GM19397 (cell line): ENCODE data around the gene KCNH1.
"Not testable (repeated sequence)": the region's sequence is repeated elsewhere in the genome, so short reads cannot be mapped to it uniquely, and the experiment has no call there.

Experiments used
- ATAC-seq: cut with Tn5 transposase; IDR thresholded peaks from one replicate; pipeline ENCODE4 v1.9.1; 2021; ENCODE audit warnings: mild to moderate bottlenecking, moderate library complexity; ENCODE audit not compliant: unreplicated experiment

KCNH1 gene

GRCh38 chr1:211013346-211014240 lies 120.4 kb downstream of the KCNH1 start:
- ATAC-seq = no peak

- not testable (repeated sequence) for ATAC-seq
These were observed 122.8 kb downstream of the KCNH1 start for GRCh38 chr1:211011128-211011527.

- ATAC-seq = no peak
These were observed 124.0 kb downstream of the KCNH1 start for GRCh38 chr1:211009944-211010343.

- ATAC-seq = no peak
These were observed 126.1 kb downstream of the KCNH1 start for GRCh38 chr1:211007830-211008229.

GRCh38 chr1:210995931-210996330 lies 138.0 kb downstream of the KCNH1 start:
- ATAC-seq = not testable (repeated sequence)

- ATAC-seq = no peak
These were observed 141.1 kb downstream of the KCNH1 start for GRCh38 chr1:210992837-210993236.

GRCh38 chr1:210989905-210990304 lies 144.0 kb downstream of the KCNH1 start:
- ATAC-seq = no peak

- no peak for ATAC-seq
These were observed 152.5 kb downstream of the KCNH1 start for GRCh38 chr1:210981490-210981889.

GRCh38 chr1:210980082-210980481 lies 153.9 kb downstream of the KCNH1 start:
- no peak for ATAC-seq

- ATAC-seq = no peak
These were observed 155.0 kb downstream of the KCNH1 start for GRCh38 chr1:210978974-210979354.

- ATAC-seq = no peak
These were observed 155.5 kb downstream of the KCNH1 start for GRCh38 chr1:210978316-210978973.

- ATAC-seq = no peak
These were observed 182.7 kb downstream of the KCNH1 start for GRCh38 chr1:210951279-210951678.

GRCh38 chr1:210949940-210950546 lies 183.9 kb downstream of the KCNH1 start:
- peak; percentile 67 for ATAC-seq

GRCh38 chr1:210949489-210949888 lies 184.5 kb downstream of the KCNH1 start:
- ATAC-seq = no peak

GRCh38 chr1:210949039-210949438 lies 184.9 kb downstream of the KCNH1 start:
- no peak for ATAC-seq

GRCh38 chr1:210944252-210944651 lies 189.7 kb downstream of the KCNH1 start:
- ATAC-seq = no peak

GRCh38 chr1:210942513-210942912 lies 191.4 kb downstream of the KCNH1 start:
- no peak for ATAC-seq

GRCh38 chr1:210940081-210940617 lies 193.8 kb downstream of the KCNH1 start:
- no peak for ATAC-seq

GRCh38 chr1:210938416-210938925 lies 195.5 kb downstream of the KCNH1 start:
- ATAC-seq = no peak

GRCh38 chr1:210937846-210938245 lies 196.1 kb downstream of the KCNH1 start:
- ATAC-seq = no peak

- ATAC-seq = no peak
These were observed 198.0 kb downstream of the KCNH1 start for GRCh38 chr1:210935905-210936304.
